ENCODE measurements around the gene FAM229B. TPM values are rescaled to one million over a fixed set of nuclear protein-coding genes. Genes with fewer than 3 reads are reported as not detected.

The FAM229B gene
- total RNA-seq, 1 donor from 2014 or later: 69.5 TPM

DNA sequence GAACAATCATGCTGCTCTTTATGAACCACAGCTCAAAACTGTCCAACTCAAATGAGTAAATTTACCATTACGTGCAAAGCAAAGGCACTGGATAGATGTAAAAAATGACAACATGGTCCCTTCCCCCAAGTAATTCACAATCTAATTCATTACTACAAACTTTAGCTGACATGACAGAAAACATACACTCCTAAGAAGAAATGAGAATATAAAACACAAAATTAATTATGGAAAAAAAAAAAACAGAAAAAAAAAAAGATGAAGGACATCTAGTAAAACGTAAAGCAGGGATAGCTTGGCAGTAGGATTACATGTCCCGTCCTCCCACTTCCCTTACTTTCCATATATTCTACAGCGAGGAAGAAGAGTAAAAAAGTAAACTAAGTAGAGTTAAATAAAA, 5.8 kb upstream of the FAM229B start:
- TF ChIP-seq, protein P1, sequence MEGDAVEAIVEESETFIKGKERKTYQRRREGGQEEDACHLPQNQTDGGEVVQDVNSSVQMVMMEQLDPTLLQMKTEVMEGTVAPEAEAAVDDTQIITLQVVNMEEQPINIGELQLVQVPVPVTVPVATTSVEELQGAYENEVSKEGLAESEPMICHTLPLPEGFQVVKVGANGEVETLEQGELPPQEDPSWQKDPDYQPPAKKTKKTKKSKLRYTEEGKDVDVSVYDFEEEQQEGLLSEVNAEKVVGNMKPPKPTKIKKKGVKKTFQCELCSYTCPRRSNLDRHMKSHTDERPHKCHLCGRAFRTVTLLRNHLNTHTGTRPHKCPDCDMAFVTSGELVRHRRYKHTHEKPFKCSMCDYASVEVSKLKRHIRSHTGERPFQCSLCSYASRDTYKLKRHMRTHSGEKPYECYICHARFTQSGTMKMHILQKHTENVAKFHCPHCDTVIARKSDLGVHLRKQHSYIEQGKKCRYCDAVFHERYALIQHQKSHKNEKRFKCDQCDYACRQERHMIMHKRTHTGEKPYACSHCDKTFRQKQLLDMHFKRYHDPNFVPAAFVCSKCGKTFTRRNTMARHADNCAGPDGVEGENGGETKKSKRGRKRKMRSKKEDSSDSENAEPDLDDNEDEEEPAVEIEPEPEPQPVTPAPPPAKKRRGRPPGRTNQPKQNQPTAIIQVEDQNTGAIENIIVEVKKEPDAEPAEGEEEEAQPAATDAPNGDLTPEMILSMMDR (IDR thresholded peaks at IDR 0.05; ENCODE audit: borderline replicate concordance): no peak
- no peaks in the 10 kb centered on the region for H3K9me3 ChIP-seq (replicated peaks)
- intact Hi-C loops (cut with micrococcal nuclease): no loop called here
- DNase-seq: no peak
- peaks cover 83% of the 10 kb centered on the region for H3K36me3 ChIP-seq
- no peak overlapping the region for H3K4me3 ChIP-seq
- H3K27ac ChIP-seq (replicated peaks): no peak overlapping the region
- H3K27me3 ChIP-seq (ENCODE audit: low read depth): no peaks in the 10 kb centered on the region
- H3K4me1 ChIP-seq: peaks cover 33% of the 10 kb centered on the region

DNA sequence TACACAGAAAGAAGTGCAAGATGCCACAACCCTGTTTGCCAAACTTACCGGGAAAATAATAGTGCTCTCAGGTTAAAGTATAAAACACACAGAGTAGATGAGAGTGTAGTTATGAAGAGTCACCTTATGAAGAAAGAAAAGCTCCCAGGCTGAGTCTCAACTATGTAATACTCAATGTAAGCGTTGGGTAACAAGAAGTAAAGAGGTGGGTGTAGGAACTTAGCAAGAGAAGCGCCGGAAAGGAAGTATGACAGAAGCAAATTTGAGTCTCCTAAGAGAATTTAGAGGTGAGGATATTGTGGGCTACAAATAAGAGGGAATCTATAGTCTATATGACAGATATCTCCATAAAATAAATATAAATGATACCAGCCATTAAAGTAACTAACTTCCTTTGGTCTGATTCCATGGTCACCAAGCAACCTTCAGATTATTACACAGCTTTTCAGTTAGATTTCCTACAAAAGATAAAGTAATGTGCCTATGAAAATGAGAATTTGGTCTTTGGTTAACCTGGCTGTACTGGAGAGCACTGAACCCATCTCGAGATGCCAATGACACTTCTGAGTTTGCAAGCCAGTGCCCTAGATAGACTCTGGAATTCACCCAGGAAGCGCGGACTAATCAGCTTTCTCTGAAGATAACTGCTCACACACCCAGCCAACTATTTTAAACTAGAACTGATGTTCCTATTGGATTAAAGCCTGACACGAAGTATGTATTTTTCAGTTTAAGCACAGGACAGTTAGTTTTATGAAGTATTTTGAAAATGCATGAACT, 1.9 kb upstream of the FAM229B start:
- H3K4me1 ChIP-seq: peaks cover 41% of the 10 kb centered on the region
- H3K36me3 ChIP-seq: peaks cover 44% of the 10 kb centered on the region
- H3K9me3 ChIP-seq (replicated peaks): no peaks in the 10 kb centered on the region
- peak overlapping the region; percentile 93 for H3K27ac ChIP-seq (replicated peaks)
- H3K4me3 ChIP-seq: peak overlapping the region; percentile 85
- no peaks in the 10 kb centered on the region for H3K27me3 ChIP-seq (ENCODE audit: low read depth)
- DNase-seq: peak; percentile 23
- TF ChIP-seq, protein P1 (IDR thresholded peaks at IDR 0.05; ENCODE audit: borderline replicate concordance): no peak
- intact Hi-C loops (cut with micrococcal nuclease): no loop called here

DNA sequence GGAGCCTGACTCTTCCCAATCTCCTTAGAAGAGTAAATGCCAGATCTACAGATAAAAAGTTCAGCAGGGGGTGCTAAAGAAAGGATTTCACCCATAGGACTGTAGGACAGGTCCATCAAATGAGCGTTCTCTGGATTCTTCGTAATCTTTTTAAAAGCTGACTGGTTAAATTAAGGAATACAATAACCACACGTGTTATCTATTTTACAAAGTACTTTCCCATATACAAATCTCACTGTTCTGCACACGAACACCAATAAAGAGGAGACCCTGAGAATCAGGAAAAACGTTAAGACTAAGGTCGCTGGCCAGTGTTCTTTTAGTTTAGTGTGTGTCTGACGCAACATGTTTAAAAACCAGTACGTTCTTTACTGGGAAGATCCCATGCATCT, 651 bp upstream of the FAM229B start:
- H3K4me1 ChIP-seq: peaks cover 49% of the 10 kb centered on the region
- H3K27me3 ChIP-seq (ENCODE audit: low read depth): no peaks in the 10 kb centered on the region
- peaks cover 32% of the 10 kb centered on the region for H3K36me3 ChIP-seq
- peak overlapping the region; percentile 93 for H3K27ac ChIP-seq (replicated peaks)
- H3K9me3 ChIP-seq (replicated peaks): no peaks in the 10 kb centered on the region
- intact Hi-C loops (cut with micrococcal nuclease): no loop called here
- TF ChIP-seq, protein P1 (IDR thresholded peaks at IDR 0.05; ENCODE audit: borderline replicate concordance): peak; percentile 17
- peak overlapping the region; percentile 85 for H3K4me3 ChIP-seq
- no peak for DNase-seq

DNA sequence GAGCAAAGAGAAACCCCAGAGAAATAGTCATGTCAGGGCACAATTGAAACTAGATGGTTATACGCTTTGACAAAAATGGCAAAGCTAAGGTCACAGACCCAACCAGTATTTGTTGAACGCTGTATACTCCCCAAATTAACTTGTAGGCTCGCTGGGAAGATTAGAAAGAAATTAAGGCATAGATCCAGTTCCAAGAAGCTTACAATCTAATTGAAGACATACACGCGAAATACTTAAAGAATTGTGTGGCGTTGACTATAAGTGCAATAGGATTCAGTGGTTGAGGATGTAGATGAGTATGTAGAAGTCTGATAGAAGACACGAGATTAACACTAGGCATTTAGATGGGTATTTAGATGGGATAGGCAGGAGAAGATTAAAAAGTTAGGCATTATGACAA, 525 bp downstream of the FAM229B start:
- Histone ChIP-seq H3K9me3 (replicated peaks) (no peaks in the 10 kb centered on the region), H3K27ac (replicated peaks) (peak overlapping the region; percentile 93), H3K36me3 (peaks cover 24% of the 10 kb centered on the region), H3K4me3 (peak overlapping the region; percentile 85), H3K27me3 (ENCODE audit: low read depth) (no peaks in the 10 kb centered on the region), H3K4me1 (peaks cover 51% of the 10 kb centered on the region)
- DNase-seq: no peak
- TF ChIP-seq, protein P1 (IDR thresholded peaks at IDR 0.05; ENCODE audit: borderline replicate concordance): no peak
- intact Hi-C loops (cut with micrococcal nuclease): no loop called here

DNA sequence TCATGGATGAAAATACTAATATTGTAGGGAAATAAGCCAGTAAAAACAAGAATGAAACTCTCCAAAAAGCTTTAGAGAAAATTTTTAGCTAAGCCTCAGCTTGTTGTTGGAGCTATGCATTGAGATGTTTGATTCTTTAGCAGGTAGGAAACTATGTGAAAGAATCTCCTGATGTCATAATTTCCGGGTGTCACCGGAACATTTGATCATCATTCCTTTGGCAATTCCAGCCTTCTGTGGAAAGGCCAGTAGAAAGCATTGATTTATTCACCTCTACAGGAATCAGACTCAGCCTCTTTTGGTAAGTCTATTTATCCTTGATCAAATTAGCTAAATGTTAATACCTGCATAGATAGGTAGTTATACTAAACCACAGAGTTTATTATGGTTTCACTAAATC, 9.5 kb downstream of the FAM229B start:
- no peak overlapping the region for H3K27ac ChIP-seq (replicated peaks)
- H3K4me3 ChIP-seq: no peak overlapping the region
- intact Hi-C loops (cut with micrococcal nuclease): no loop called here
- peaks cover 12% of the 10 kb centered on the region for H3K4me1 ChIP-seq
- H3K27me3 ChIP-seq (ENCODE audit: low read depth): no peaks in the 10 kb centered on the region
- TF ChIP-seq, protein P1 (IDR thresholded peaks at IDR 0.05; ENCODE audit: borderline replicate concordance): no peak
- peaks cover 9% of the 10 kb centered on the region for H3K36me3 ChIP-seq
- DNase-seq: no peak
- H3K9me3 ChIP-seq (replicated peaks): no peaks in the 10 kb centered on the region
